Cardiac fibroblast (primary cell): ENCODE results near the gene MSI1.

Experiments
- DNase-seq, 2 donors: peaks; one replicate each; pipeline versions ENCODE4 v3.0.0 to v3.0.0-alpha.2; 2010; ENCODE audit warnings: low read depth in 2 of 2
- H3K4me3 ChIP-seq, 2 donors: replicated peaks in 1 of 2; 1 replicate in 1 of 2; 2 replicates in 1 of 2; pipeline ENCODE4 v1.5.1; 2011; ENCODE audit warnings: low read depth in 2 of 2, low read length in 2 of 2, mild to moderate bottlenecking in 2 of 2, moderate library complexity in 1 of 2
- CTCF ChIP-seq: IDR thresholded peaks from one replicate; pipeline ENCODE4 v1.5.1; 2011; ENCODE audit warnings: low read depth, mild to moderate bottlenecking, low read length, inconsistent platforms

The MSI1 gene

GRCh38 chr12:120363274-120363855, 5.6 kb downstream of the MSI1 start:
- no peak overlapping the region for H3K4me3 ChIP-seq
- no peak for TF ChIP-seq CTCF
- DNase-seq = no peak

- no peak overlapping the region for H3K4me3 ChIP-seq
- no peak for TF ChIP-seq CTCF
- DNase-seq = no peak
These were observed 6.3 kb downstream of the MSI1 start for GRCh38 chr12:120362516-120363273.

DNA sequence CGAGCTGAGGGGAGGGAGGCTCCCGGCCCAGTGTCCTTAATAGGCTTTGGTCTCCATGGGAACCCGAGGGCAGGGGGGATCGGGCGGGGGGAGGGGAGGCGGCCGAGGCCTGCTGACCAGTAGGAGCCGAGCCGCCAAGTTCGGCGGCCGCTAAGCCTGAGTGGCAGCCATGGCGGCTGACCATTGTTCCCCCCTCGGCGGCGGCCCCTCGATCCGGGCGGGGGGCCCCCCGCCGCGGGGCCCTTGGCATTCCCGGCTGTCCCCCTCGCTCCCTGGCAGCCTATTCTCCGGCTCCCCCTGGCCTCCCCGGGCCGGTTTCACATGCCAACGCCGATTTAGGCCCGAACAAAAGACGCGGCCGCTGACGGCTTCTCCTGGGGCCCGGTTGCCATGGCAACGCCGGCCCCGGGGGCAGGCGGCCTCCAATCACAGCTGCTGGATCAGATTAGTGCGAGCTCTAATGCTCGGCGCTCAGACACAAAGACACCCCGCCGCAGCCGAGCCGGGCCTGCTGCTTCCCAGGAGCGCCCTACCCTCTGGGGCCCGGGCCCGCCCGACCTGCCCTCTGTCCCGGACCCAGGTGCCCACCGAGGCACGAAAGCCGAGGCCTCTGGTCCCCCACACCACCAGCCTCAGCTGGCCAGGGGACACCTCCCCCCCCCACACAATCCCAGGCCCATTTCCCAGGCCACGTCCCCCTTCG, 7.3 kb downstream of the MSI1 start:
- H3K4me3 ChIP-seq = peak overlapping the region; percentile 22 to 32
- TF ChIP-seq CTCF = no peak
- DNase-seq = peak; percentile 74 to 83

- DNase-seq = no peak
- no peak for TF ChIP-seq CTCF
- H3K4me3 ChIP-seq = no peak overlapping the region
These were observed 9.8 kb downstream of the MSI1 start for GRCh38 chr12:120359128-120359527.

DNA sequence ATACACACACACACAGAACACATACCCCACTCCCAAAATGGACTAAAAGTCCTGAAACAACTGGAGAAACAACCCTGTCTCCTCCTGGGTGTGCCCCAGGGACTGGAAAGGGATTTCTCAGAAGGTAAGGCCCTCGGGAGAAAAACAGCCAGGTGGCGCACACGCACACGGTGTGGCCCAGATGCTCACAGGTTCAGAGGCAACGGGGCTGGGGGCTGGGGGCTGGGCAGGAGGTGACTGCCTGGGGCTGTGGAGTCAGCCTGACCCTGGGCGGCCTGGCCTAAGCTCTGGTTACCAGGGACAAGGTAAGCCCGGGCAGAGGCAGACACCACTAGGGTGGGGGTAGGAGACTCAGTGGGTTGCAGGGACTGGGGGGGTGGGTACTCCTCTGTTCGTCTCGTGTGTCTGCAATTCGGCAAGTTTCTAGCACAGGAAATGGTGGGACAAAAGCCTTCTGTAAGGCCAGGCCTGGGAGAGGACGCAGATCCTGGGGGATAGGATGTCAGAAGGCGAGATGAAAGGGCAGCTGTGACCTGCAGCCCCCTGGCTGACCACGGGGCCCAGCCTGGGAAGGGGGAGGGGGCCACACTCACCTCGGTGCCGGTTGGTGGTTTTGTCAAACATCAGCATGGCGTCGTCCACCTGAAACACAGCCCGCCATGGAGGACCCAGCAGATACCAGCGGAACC, 10.4 kb downstream of the MSI1 start:
- no peak for TF ChIP-seq CTCF
- H3K4me3 ChIP-seq = no peak overlapping the region
- DNase-seq = no peak

DNA sequence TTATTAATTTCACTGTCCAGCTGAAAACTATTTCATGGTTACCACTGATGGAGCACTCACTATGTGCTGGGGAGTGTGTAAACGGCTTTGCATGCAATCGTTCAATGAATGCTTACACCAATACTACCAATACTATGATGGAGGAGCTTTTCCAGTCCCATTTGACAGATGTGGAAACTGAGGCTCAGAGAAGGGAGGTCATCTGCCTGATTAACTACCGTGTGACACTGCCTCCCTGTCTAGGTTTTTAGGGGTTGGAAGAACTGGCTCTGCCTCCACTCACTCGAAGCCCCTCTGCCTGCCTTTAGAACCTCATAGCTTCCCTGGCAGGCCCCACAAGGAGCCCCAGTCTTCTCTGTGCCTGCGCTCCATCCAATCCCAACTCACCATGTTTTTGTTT, 11.9 kb downstream of the MSI1 start:
- no peak for DNase-seq
- no peak overlapping the region for H3K4me3 ChIP-seq
- TF ChIP-seq CTCF = no peak
